Endothelial cell of hepatic sinusoid (primary cell): ENCODE data around the gene RIC3.
"Not testable (repeated sequence)": the region's sequence is repeated elsewhere in the genome, so short reads cannot be mapped to it uniquely, and the experiment has no call there.

Experiments used
- in situ Hi-C: cut with HindIII; loops from 2 replicates; pipeline ENCODE4 v1.10.0; 2017; ENCODE audit warnings: low sequenced_read_pairs

Gene RIC3

GRCh38 chr11:8192016-8192895, 23.4 kb upstream of the RIC3 start:
- in situ Hi-C loops = no loop called here

GRCh38 chr11:8190431-8190830, 21.6 kb upstream of the RIC3 start:
- in situ Hi-C loops = no loop called here

- in situ Hi-C loops = no loop called here
Observed at GRCh38 chr11:8186429-8186828, 17.6 kb upstream of the RIC3 start.

GRCh38 chr11:8183111-8183510, 14.3 kb upstream of the RIC3 start:
- in situ Hi-C loops = no loop called here

GRCh38 chr11:8180469-8180868, 11.6 kb upstream of the RIC3 start:
- in situ Hi-C loops = no loop called here

GRCh38 chr11:8178297-8178696, 9.5 kb upstream of the RIC3 start:
- in situ Hi-C loops = no loop called here

GRCh38 chr11:8177136-8177535, 8.3 kb upstream of the RIC3 start:
- in situ Hi-C loops = no loop called here

GRCh38 chr11:8167796-8168195, 1.0 kb downstream of the RIC3 start:
- in situ Hi-C loops = no loop called here

GRCh38 chr11:8164746-8165145, 4.1 kb downstream of the RIC3 start:
- in situ Hi-C loops = no loop called here

- in situ Hi-C loops = not testable (repeated sequence)
Observed at GRCh38 chr11:8161627-8162304, 7.1 kb downstream of the RIC3 start.

GRCh38 chr11:8156877-8157276, 11.9 kb downstream of the RIC3 start:
- in situ Hi-C loops = no loop called here

- in situ Hi-C loops = no loop called here
Observed at GRCh38 chr11:8149726-8150125, 19.1 kb downstream of the RIC3 start.

- in situ Hi-C loops = no loop called here
Observed at GRCh38 chr11:8138526-8138925, 30.3 kb downstream of the RIC3 start.

- in situ Hi-C loops = no loop called here
Observed at GRCh38 chr11:8127447-8127846, 41.4 kb downstream of the RIC3 start.

- in situ Hi-C loops = no loop called here
Observed at GRCh38 chr11:8126649-8127289, 42.1 kb downstream of the RIC3 start.

GRCh38 chr11:8122173-8122764, 46.6 kb downstream of the RIC3 start:
- in situ Hi-C loops = no loop called here

- in situ Hi-C loops = no loop called here
Observed at GRCh38 chr11:8111636-8112035, 57.2 kb downstream of the RIC3 start.

GRCh38 chr11:8110396-8110795, 58.4 kb downstream of the RIC3 start:
- in situ Hi-C loops = no loop called here

GRCh38 chr11:8109675-8110074, 59.1 kb downstream of the RIC3 start:
- in situ Hi-C loops = no loop called here

- in situ Hi-C loops = no loop called here
Observed at GRCh38 chr11:8108421-8108820, 60.4 kb downstream of the RIC3 start.

GRCh38 chr11:8107642-8108041, 61.2 kb downstream of the RIC3 start:
- in situ Hi-C loops = no loop called here
